GM12878 (cell line): ENCODE results near the gene MAPKAPK3. TPM values are rescaled to one million over a fixed set of nuclear protein-coding genes. Genes with fewer than 3 reads are reported as not detected.

ENCODE experiments used
- ATAC-seq: fragments of 200-7000 bp; cut with Tn5 transposase; 3 replicates; pipeline ENCODE4 v1.9.1; 2020; ENCODE audit warnings: mild to moderate bottlenecking, moderate library complexity
- BruUV-seq: library from RNA; stranded (reverse); fragments of 400-500 nt; replicated peaks from 2 replicates; lab custom pipeline; 2021; lab: Mats Ljungman, UMichigan
- CTCF ChIA-PET: fragments of 300-600 bp; sonication (Branson Sonifier 250); formaldehyde crosslinking; extraction: SDS; loops from one replicate; lab custom pipeline; 2021; ENCODE audit warnings: inconsistent platforms; lab: Yijun Ruan, JAX
- POLR2A ChIA-PET: fragments of 350-600 bp; formaldehyde crosslinking; extraction: SDS; loops from one replicate; lab custom pipeline; 2021; ENCODE audit warnings: inconsistent platforms; lab: Charles Lee
- RAD21 ChIA-PET: fragments of 300-600 bp; sonication (Branson Sonifier 250); formaldehyde crosslinking; loops from one replicate; lab custom pipeline; 2023; ENCODE audit warnings: antibody characterized with exemption; ENCODE audit not compliant: unreplicated experiment; lab: Charles Lee
- SMC1A ChIA-PET: fragments of 300-600 bp; sonication (Branson Sonifier 250); formaldehyde crosslinking; loops from one replicate; lab custom pipeline; 2023; ENCODE audit not compliant: unreplicated experiment, uncharacterized antibody; lab: Charles Lee
- DNase-seq: peaks from one replicate; pipeline ENCODE4 v3.0.0-alpha.2; 2011; ENCODE audit warnings: low read depth, low spot score
- FAIRE-seq: peaks from 3 replicates; lab custom pipeline; 2011; peaks lifted over from hg19 to GRCh38; lab: Jason Lieb, UNC
- H2AFZ ChIP-seq: 2 replicates; pipeline ENCODE4 v1.6.0; 2011; ENCODE audit warnings: low read depth, low read length, control low read depth; ENCODE audit not compliant: control insufficient read depth
- H3K27ac ChIP-seq: 2 replicates; pipeline ENCODE4 v1.5.1; 2011; ENCODE audit warnings: control low read depth; ENCODE audit not compliant: control insufficient read depth, insufficient read depth
- H3K27me3 ChIP-seq, 2 experiments: replicated peaks in 1 of 2; 2 replicates each; pipeline versions ENCODE4 v1.6.0 to v1.6.1; 2011; ENCODE audit warnings: low read length in 1 of 2; ENCODE audit not compliant: control insufficient read depth in 2 of 2, insufficient read depth in 2 of 2
- H3K36me3 ChIP-seq, 2 experiments: 2 replicates each; pipeline ENCODE4 v1.5.1; 2011; ENCODE audit warnings: low read length in 1 of 2; ENCODE audit not compliant: control insufficient read depth in 2 of 2, insufficient read depth in 2 of 2
- H3K4me1 ChIP-seq: 2 replicates; pipeline ENCODE4 v1.6.1; 2011; ENCODE audit warnings: mild to moderate bottlenecking, low read length, moderate library complexity, mixed read lengths; ENCODE audit not compliant: control insufficient read depth, insufficient read depth
- H3K4me2 ChIP-seq: 2 replicates; pipeline ENCODE4 v1.6.0; 2011; ENCODE audit warnings: control low read depth; ENCODE audit not compliant: control insufficient read depth, insufficient read depth
- H3K4me3 ChIP-seq: fragments of 200-600 bp; sonication (generic); 2 replicates; pipeline ENCODE4 v1.5.1; 2016
- H3K79me2 ChIP-seq: 2 replicates; pipeline ENCODE4 v1.6.0; 2011; ENCODE audit warnings: low read length; ENCODE audit not compliant: control insufficient read depth, insufficient read depth
- H3K9ac ChIP-seq: 2 replicates; pipeline ENCODE4 v1.8.0; 2011; ENCODE audit warnings: low read length, control low read depth, mixed read lengths; ENCODE audit not compliant: control insufficient read depth, insufficient read depth
- H3K9me3 ChIP-seq: replicated peaks from 3 replicates; pipeline ENCODE4 v1.5.1; 2011; ENCODE audit warnings: mild to moderate bottlenecking, low read length; ENCODE audit not compliant: control insufficient read depth, insufficient read depth
- H4K20me1 ChIP-seq: 2 replicates; pipeline ENCODE4 v1.6.0; 2011; ENCODE audit not compliant: control insufficient read depth, insufficient read depth
- ETV6 ChIP-seq, 2 experiments: fragments of 450-650 bp in 1 of 2; IDR thresholded peaks in 1 of 2; conservative IDR thresholded peaks in 1 of 2; 2 replicates each; pipeline ENCODE4 v1.6.1; 2014; ENCODE audit warnings: antibody characterized with exemption in 1 of 2, borderline replicate concordance in 1 of 2, low read depth in 1 of 2, mild to moderate bottlenecking in 1 of 2, moderate library complexity in 1 of 2
- JUNB ChIP-seq: IDR thresholded peaks from 2 replicates; pipeline ENCODE4 v1.6.1; 2016; ENCODE audit warnings: antibody characterized with exemption, mild to moderate bottlenecking
- MEF2B ChIP-seq: fragments of 450-650 bp; IDR thresholded peaks from 2 replicates; pipeline ENCODE4 v1.6.1; 2018; ENCODE audit warnings: mild to moderate bottlenecking, moderate library complexity; ENCODE audit not compliant: partially characterized antibody, poor library complexity, severe bottlenecking
- MTA2 ChIP-seq: fragments of 450-650 bp; IDR thresholded peaks from 2 replicates; pipeline ENCODE4 v1.6.1; 2016; ENCODE audit warnings: low read depth, mild to moderate bottlenecking, moderate library complexity
- RAD51 ChIP-seq: fragments of 450-650 bp; IDR thresholded peaks from 2 replicates; pipeline ENCODE4 v1.6.1; 2016; ENCODE audit warnings: moderate library complexity, mild to moderate bottlenecking, inconsistent platforms
- RB1 ChIP-seq: fragments of 450-650 bp; formaldehyde crosslinking; IDR thresholded peaks from 2 replicates; pipeline ENCODE4 v1.6.1; 2017; ENCODE audit warnings: mild to moderate bottlenecking, borderline replicate concordance
- RBBP5 ChIP-seq: fragments of 200-600 bp; sonication (generic); conservative IDR thresholded peaks from 2 replicates; pipeline ENCODE4 v1.6.1; 2016
- ZNF207 ChIP-seq: fragments of 450-650 bp; IDR thresholded peaks from 2 replicates; pipeline ENCODE4 v1.6.1; 2014; ENCODE audit warnings: antibody characterized with exemption, mild to moderate bottlenecking, borderline replicate concordance
- WGBS: methylation state at CpG from one replicate; pipeline ENCODE4 v1.1.6; 2016; ENCODE audit warnings: low lambda C conversion rate; ENCODE audit not compliant: insufficient replicate concordance, insufficient coverage; ENCODE audit errors: missing lambda C conversion rate; 5-methylcytosine and 5-hydroxymethylcytosine counted together
- in situ Hi-C: fragments of 300-500 bp; cut with MboI; formaldehyde crosslinking; loops from 9 replicates; pipeline ENCODE4 v1.14.3; 2018; ENCODE audit warnings: mixed read lengths
- intact Hi-C: fragments of 100-400 bp; cut with micrococcal nuclease; formaldehyde crosslinking; loops from one replicate; pipeline ENCODE4 v1.14.2; 2022; ENCODE audit not compliant: unreplicated experiment
- polyA plus RNA-seq, 11 experiments: library from polyadenylated mRNA; depleted of rRNA in 4 of 11; unstranded in 6 of 11; stranded (reverse) in 5 of 11; fragments of >200 nt; fragmentation: Nextera tagmentation in 4 of 11; fragmentation: Illumina TruSeq in 1 of 11; extraction: Ambion mirVana in 4 of 11; extraction: Trizol in 1 of 11; gene quantifications; 1 replicate in 1 of 11; 2 replicates in 10 of 11; pipeline versions ENCODE4 v1.2.1 to v1.2.3, GENCODE V29; 2011 to 2016; ENCODE audit warnings: inconsistent platforms in 2 of 11, missing spikeins in 2 of 11, low read depth in 1 of 11
- total RNA-seq, 4 experiments: library from RNA; depleted of rRNA in 3 of 4; stranded (reverse); fragments of >200 nt in 3 of 4; fragmentation: Illumina TruSeq in 1 of 4; extraction: Trizol in 1 of 4; gene quantifications; 2 replicates each; pipeline versions ENCODE4 v1.2.1 to v1.2.3, GENCODE V29; 2013 to 2021

MAPKAPK3 gene
- total and polyA plus RNA-seq, 10 of the 15 experiments (the other 5 are each of a cell fraction or from before 2014, with no cell fraction given) = 7.9 to 66.0 (median 39.0) TPM

DNA sequence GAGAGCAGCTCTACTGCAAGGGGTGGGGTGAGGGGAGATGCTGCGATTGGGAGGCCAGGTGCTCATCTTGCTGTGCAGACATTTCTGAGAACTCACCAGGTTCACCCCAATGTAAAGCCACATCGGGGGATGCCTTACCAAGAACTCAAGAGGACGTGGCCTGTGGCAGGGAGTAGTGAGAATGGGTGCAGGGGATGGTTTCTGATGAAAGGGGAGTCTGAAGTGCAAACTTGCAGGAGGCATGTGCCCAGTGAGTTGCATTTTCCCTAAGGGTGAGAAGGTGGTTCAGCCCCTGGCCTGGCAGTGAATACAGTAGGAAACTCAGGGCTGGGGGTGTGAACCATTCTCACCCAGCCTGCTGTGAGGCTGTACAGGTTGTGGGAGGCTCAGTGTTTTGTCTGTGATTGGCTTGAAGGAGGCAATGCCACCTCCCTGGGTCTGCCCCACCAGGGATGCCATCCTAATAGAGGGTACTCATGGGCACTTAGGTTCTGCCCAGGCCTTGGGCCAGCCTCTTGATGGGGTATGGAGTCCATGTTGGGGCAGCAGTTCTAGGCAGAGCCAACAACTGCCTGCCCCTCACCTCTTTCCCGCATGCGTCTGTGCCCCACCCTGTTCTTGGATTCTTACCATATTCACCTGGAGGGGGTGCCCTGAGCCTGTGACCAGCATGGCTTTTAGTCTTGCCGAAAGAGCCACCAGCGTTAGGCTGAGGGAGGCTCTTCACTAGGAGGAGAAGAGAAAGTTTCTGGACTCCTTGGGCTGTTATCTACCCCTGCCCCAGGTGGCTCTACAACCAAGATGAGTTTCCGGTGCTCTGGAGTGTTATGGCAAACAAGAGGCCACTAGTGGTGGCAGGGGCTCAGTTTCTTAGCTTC is 43.1 kb upstream of the MAPKAPK3 start:
- RAD21 ChIA-PET = interaction anchor here (1.0 to 7.1 kb wide), 4 partner anchors 12 to 798 kb away, joined by 3 to 244 read pairs (median 51); partner anchors contain the start of genes CISH and MAPKAPK3
- H3K27me3 ChIP-seq = no peaks in the 10 kb centered on the region
- no peak overlapping the region for H3K4me3 ChIP-seq
- ATAC-seq = no peak
- H4K20me1 ChIP-seq = no peaks in the 10 kb centered on the region
- no peak for FAIRE-seq
- H3K9me3 ChIP-seq = no peaks in the 10 kb centered on the region
- peaks cover 5% of the 10 kb centered on the region for H3K79me2 ChIP-seq
- intact Hi-C loops (loop anchor here (2.0 kb wide), 1 partner anchor 17 kb away; no protein-coding TSS in a partner anchor), in situ Hi-C loops (no loop called here)
- TF ChIP-seq ETV6 (conservative IDR thresholded peaks at IDR 0.05 in 1 of 2, IDR thresholded peaks at IDR 0.05 in 1 of 2; ENCODE audit: borderline replicate concordance in 1 of 2, low read depth in 1 of 2) = no peak
- no peak for TF ChIP-seq ZNF207
- TF ChIP-seq RAD51 = no peak
- no peak for TF ChIP-seq MEF2B
- TF ChIP-seq MTA2 = no peak
- no peak for TF ChIP-seq RB1
- TF ChIP-seq JUNB = no peak
- TF ChIP-seq RBBP5 = no peak
- no peak for DNase-seq
- CTCF ChIA-PET = interaction anchor here (1.1 to 11.6 kb wide), 6 partner anchors 16 to 222 kb away, joined by 3 to 410 read pairs (median 12); partner anchors contain the start of genes CISH and MAPKAPK3
- POLR2A ChIA-PET = interaction anchor here (1.4 kb wide), 1 partner anchor 16 kb away, joined by 4 read pairs; no protein-coding TSS in a partner anchor
- no TSS peak for BruUV-seq
- H3K36me3 ChIP-seq = no peaks in the 10 kb centered on the region; a peak in 2 of 4 replicates
- no peak overlapping the region for H2AFZ ChIP-seq
- WGBS = 65% methylated on average over 8 of the region's 8 CpGs
- H3K4me2 ChIP-seq = no peak overlapping the region
- SMC1A ChIA-PET = interaction anchor here (5.6 to 6.5 kb wide), 2 partner anchors 17 to 40 kb away, joined by 93 to 137 read pairs; partner anchors contain the start of genes CISH and MAPKAPK3
- peaks cover 7% of the 10 kb centered on the region for H3K4me1 ChIP-seq
- no peak overlapping the region for H3K27ac ChIP-seq
- H3K9ac ChIP-seq = no peak overlapping the region
